Adrenal gland (tissue), 12 donors: ENCODE data around the gene TCEA3. TPM values are rescaled to one million over a fixed set of nuclear protein-coding genes. Genes with fewer than 3 reads are reported as not detected.
A peak's percentile ranks its signal among the peaks of the same experiment; 100 is the strongest.

Experiments used
- DNase-seq, 7 donors: peaks; one replicate each; pipeline ENCODE4 v3.0.0-alpha.2; 2019 to 2020
- H3K27ac ChIP-seq, 5 donors: fragments of 200-600 bp; sonication (generic) in 4 of 5; 1 replicate in 3 of 5; 2 replicates in 2 of 5; pipeline versions ENCODE4 v1.5.1 to v1.8.0; 2016 to 2020; ENCODE audit warnings: mild to moderate bottlenecking in 1 of 5
- H3K27me3 ChIP-seq: fragments of 200-600 bp; 2 replicates; pipeline ENCODE4 v1.8.0; 2021
- H3K36me3 ChIP-seq, 2 donors: fragments of 200-600 bp; replicated peaks in 1 of 2; 1 replicate in 1 of 2; 2 replicates in 1 of 2; pipeline versions ENCODE4 v1.5.1 to v1.8.0; 2018 to 2022
- H3K4me1 ChIP-seq, 2 donors: fragments of 200-600 bp; replicated peaks in 1 of 2; 1 replicate in 1 of 2; 2 replicates in 1 of 2; pipeline versions ENCODE4 v1.5.1 to v1.8.0; 2018 to 2021
- H3K4me3 ChIP-seq, 4 donors: fragments of 200-600 bp; sonication (generic) in 3 of 4; one replicate each; pipeline ENCODE4 v1.5.1; 2016 to 2018
- H3K9me3 ChIP-seq, 3 donors: fragments of 200-600 bp; sonication (generic) in 1 of 3; replicated peaks in 1 of 3; 1 replicate in 2 of 3; 2 replicates in 1 of 3; pipeline versions ENCODE4 v1.5.1 to v1.8.0; 2016 to 2021
- CTCF ChIP-seq, 6 experiments: fragments of 450-650 bp in 4 of 6; fragments of 200-600 bp in 2 of 6; sonication (generic) in 1 of 6; IDR thresholded peaks; 1 replicate in 5 of 6; 2 replicates in 1 of 6; pipeline versions ENCODE4 v1.5.1 to v1.8.0; 2016 to 2021; ENCODE audit warnings: antibody characterized with exemption in 6 of 6, mild to moderate bottlenecking in 2 of 6, moderate library complexity in 1 of 6
- POLR2A ChIP-seq, 2 donors: fragments of 450-650 bp; IDR thresholded peaks; one replicate each; pipeline ENCODE4 v1.6.1; 2017; ENCODE audit warnings: antibody characterized with exemption in 2 of 2, mild to moderate bottlenecking in 2 of 2, moderate library complexity in 1 of 2
- WGBS, 4 donors: extraction: QIAGEN DNeasy Blood & Tissue Kit in 2 of 4; methylation state at CpG; one replicate each; pipeline versions ENCODE4 v1.1.5 to v1.1.7; 2013 to 2017; 5-methylcytosine and 5-hydroxymethylcytosine counted together
- intact Hi-C, 2 donors: fragments of 100-400 bp; cut with DNase I; formaldehyde crosslinking; loops; one replicate each; pipeline versions ENCODE4 v1.14.1 to v1.15.0; 2022 to 2023
- polyA plus RNA-seq, 3 donors: library from polyadenylated mRNA; stranded (reverse); fragments of 200-250 nt in 2 of 3; fragments of 350-450 nt in 1 of 3; fragmentation: Illumina TruSeq in 1 of 3; extraction: RNeasy Lipid Tissue Mini Kit (QIAGEN cat#74804) in 1 of 3; gene quantifications; one replicate each; pipeline ENCODE4 v1.2.3, GENCODE V29; 2013 to 2014
- total RNA-seq, 9 donors: library from RNA; depleted of rRNA in 4 of 9; stranded (reverse); fragments of >200 nt in 4 of 9; fragments of 120-200 nt in 1 of 9; fragmentation: NEBNext Ultra II Directional in 1 of 9; extraction: Animal tissue kit (Norgen Biotek cat#: 25700) in 1 of 9; gene quantifications; one replicate each; pipeline versions ENCODE4 v1.1.0 to v1.2.4, GENCODE V29; 2013 to 2023
- donor health status: healthy with polysubstance abuse.
- donor health status: Bipolar disorder and iron deficiency.
- donor health status: DM: yes; HTN: yes; CAD: no.
- donor health status: DM: no; HTN: no; CAD: no.
- donor health status: DM: no; HTN: no; CAD: no.
- donor health status: DM: yes; HTN: yes; CAD: no.

The TCEA3 gene
- total and polyA plus RNA-seq, 12 donors, result 23.6 to 171 (median 115) TPM

- Histone ChIP-seq H3K4me1 (peaks cover 0 to 7% of the 10 kb centered on the region in 2 donors), H3K27ac (peak overlapping the region in 1 of 5 donors; percentile 3), H3K36me3 (peaks cover 0 to 14% of the 10 kb centered on the region in 2 donors), H3K4me3 (no peak overlapping the region), H3K9me3 (no peaks in the 10 kb centered on the region), H3K27me3 (no peaks in the 10 kb centered on the region)
- no peak for TF ChIP-seq POLR2A (IDR thresholded peaks at IDR 0.05)
- no peak for TF ChIP-seq CTCF (IDR thresholded peaks at IDR 0.05)
- WGBS, 4 donors, result 59 to 82% (median 74%) methylated on average over 3 to 8 of the region's 8 CpGs
- peak in 2 of 7 donors; percentile 21 to 23 for DNase-seq
- intact Hi-C loops, result no loop called here
Measured at GRCh38 chr1:23387494-23387893, 37.1 kb downstream of the TCEA3 start.

GRCh38 chr1:23385119-23385621, 39.4 kb downstream of the TCEA3 start:
- H3K9me3 ChIP-seq, result no peaks in the 10 kb centered on the region
- intact Hi-C loops, result no loop called here
- 69 to 73% (median 71%) methylated on average over 9 to 14 of the region's 14 CpGs for WGBS, 4 donors
- H3K4me3 ChIP-seq, result no peak overlapping the region
- peaks cover 0 to 18% of the 10 kb centered on the region in 2 donors for H3K36me3 ChIP-seq
- TF ChIP-seq POLR2A (IDR thresholded peaks at IDR 0.05), result no peak
- peak in 3 of 7 donors; percentile 14 to 36 (median 26) for DNase-seq
- peak overlapping the region in 2 of 5 donors; percentile 13 to 72 for H3K27ac ChIP-seq
- peaks cover 0 to 7% of the 10 kb centered on the region in 2 donors for H3K4me1 ChIP-seq
- no peaks in the 10 kb centered on the region for H3K27me3 ChIP-seq

- no peak for TF ChIP-seq CTCF (IDR thresholded peaks at IDR 0.05)
- no peak for TF ChIP-seq POLR2A (IDR thresholded peaks at IDR 0.05)
- no peak overlapping the region for H3K4me3 ChIP-seq
- H3K4me1 ChIP-seq, result peaks cover 0 to 7% of the 10 kb centered on the region in 2 donors
- H3K9me3 ChIP-seq, result no peaks in the 10 kb centered on the region
- 74 to 78% (median 76%) methylated on average over 11 of the region's 11 CpGs for WGBS, 4 donors
- H3K27ac ChIP-seq, result peak overlapping the region in 3 of 5 donors; percentile 0 to 72 (median 13)
- H3K27me3 ChIP-seq, result no peaks in the 10 kb centered on the region
- intact Hi-C loops, result no loop called here
- DNase-seq, result peak in 2 of 7 donors; percentile 16 to 27
- H3K36me3 ChIP-seq, result peaks cover 0 to 18% of the 10 kb centered on the region in 2 donors
Measured at GRCh38 chr1:23384312-23385058, 40.1 kb downstream of the TCEA3 start.

GRCh38 chr1:23383577-23384311, 40.8 kb downstream of the TCEA3 start:
- Histone ChIP-seq H3K36me3 (peaks cover 0 to 18% of the 10 kb centered on the region in 2 donors), H3K27me3 (no peaks in the 10 kb centered on the region), H3K4me3 (no peak overlapping the region), H3K27ac (peak overlapping the region in 1 of 5 donors; percentile 64), H3K4me1 (peaks cover 0 to 8% of the 10 kb centered on the region in 2 donors), H3K9me3 (no peaks in the 10 kb centered on the region)
- 60 to 80% (median 73%) methylated on average over 7 to 8 of the region's 8 CpGs for WGBS, 4 donors
- intact Hi-C loops, result no loop called here
- DNase-seq, result peak in 2 of 7 donors; percentile 20 to 24
- no peak for TF ChIP-seq CTCF (IDR thresholded peaks at IDR 0.05)
- TF ChIP-seq POLR2A (IDR thresholded peaks at IDR 0.05), result no peak
